UCSD-AML1 (cell line): ENCODE data around the gene NCEH1.

ENCODE experiments used
- DNase-seq: peaks from one replicate; lab custom pipeline; 2025; ENCODE audit not compliant: unreplicated experiment; lab: John Stamatoyannopoulos, UW

NCEH1 gene

DNA sequence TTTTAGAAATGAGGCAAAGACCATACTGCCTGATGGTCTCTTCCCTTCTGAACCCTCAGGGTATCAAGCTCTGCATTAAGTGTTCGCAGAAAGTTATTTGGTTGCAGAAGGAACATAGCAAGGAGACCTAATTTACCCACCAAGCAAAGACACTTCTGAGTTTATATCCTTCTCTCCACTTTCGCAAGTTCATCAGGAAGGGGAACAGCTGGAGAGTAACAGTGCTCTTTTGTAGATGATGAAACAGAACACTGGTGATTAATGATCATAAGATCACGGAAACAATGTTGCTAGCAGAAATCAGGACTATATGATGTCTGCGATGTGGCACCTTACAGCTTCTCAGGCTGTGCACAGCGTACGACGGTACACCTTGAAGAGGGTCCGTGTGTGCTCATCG is 62.1 kb downstream of the NCEH1 start:
- no peak for DNase-seq

DNA sequence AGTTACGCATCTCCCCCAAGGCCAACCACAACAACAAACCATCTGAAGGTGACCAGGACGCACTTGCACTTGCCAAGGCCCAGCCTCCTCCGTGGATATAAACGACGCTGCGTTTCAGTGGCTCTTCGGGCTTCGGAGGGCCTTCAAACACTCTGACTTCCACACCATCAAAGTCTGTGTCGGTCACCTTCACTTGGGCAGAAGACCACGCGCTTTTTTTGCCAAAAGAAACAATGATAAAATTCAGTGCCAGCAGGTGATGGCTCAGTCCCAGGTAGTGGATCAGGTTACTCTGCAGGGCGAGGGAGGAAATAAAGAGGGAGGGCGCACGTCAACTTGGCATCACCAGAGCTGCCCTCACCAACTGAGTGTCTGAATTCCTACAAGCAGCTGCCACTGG is 63.0 kb downstream of the NCEH1 start:
- DNase-seq, result no peak

DNA sequence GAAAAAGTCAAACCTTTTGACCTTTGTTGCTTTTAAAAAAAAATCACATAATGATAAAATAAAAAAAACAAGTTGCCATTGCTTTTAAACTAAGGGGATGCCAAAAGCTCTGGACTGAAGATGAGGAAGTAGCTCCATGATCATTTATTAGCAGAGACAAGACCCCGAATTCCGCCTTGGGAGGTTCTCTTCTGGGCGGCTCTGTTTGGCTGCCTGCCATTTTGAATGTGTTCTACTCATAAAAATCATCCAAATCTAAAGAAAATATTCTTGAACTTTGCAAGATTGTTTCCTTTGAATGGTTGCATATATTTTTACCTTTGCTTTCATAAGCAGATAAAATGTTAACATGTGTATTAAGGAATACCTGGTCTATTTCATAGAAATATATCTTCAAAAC is 63.8 kb downstream of the NCEH1 start:
- no peak for DNase-seq

DNA sequence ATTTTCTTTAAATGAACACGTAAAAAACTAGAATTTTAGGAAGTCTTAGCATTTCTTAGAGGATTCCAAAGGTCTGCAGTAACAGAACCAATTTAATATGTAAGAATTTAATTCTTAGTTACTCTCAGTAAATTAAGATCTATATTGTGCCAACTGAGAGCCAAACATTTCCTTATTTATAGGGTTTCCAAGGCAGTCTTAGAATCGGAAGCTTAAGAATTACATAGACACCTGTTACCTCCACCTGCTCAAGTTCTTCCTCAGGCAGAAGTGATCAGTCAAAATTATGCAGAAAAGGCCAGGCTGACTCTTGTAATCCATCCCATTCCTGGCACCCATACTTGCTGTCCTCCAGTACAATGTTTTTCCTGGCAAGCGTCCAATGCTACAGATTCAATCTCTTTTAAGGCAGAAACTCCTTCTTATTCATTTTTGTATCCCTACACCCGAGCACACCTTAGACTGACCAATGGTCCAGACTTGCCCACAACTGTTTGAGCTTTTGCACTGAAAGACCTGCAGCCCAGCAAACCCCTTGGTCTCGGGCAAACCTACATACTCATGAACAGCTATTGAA is 64.3 kb downstream of the NCEH1 start:
- no peak for DNase-seq

DNA sequence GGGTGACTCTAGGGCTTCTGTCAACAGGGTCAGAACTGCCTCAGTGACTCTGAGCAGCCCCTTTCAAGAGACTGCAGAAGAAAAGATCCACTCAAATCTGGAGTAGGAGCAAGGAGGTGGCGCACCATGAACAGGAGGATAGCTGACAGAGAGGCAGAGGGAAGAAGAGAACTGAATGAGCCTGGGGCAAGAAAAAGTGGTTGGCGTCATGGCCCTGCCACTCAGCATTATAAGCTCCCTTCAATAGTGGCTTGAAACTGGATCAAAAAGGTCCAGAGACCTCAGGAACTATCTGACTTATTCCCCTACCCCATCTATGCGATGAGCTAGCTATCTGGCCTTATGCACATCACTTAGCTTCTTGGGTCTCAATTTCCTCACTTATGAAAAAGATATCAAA is 66.6 kb downstream of the NCEH1 start:
- no peak for DNase-seq

DNA sequence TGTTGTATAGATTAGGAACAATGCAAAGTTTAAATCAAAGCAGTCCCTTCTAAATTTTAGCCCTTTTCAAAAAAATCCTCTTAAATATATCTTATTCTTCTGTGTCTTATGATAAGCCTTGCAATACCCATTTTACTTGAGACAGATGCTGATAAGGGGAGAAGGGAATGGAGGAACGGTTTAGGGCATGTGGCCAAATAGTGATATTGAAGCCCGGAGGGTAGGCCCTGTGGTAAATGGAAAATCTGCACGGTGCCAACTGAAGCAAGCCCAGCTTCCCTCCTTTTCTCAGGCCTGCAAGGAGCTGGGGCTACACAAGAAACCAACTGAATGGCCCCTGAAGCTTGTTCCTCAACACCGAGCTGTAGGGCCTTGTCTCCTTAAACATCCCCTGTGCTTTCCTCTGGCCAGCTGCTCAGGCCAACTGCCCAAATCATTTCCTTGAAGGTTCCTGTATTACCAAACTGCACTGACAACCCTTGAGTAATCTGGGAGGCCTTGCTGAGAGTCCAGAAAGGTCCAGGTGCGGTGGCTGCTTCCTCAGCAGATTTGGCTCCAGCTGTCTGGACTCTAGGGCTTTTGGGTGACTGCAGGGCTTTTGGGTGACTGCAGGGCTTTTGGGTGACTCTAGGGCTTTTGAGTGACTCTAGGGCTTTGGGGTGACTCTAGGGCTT is 67.2 kb downstream of the NCEH1 start:
- no peak for DNase-seq

DNA sequence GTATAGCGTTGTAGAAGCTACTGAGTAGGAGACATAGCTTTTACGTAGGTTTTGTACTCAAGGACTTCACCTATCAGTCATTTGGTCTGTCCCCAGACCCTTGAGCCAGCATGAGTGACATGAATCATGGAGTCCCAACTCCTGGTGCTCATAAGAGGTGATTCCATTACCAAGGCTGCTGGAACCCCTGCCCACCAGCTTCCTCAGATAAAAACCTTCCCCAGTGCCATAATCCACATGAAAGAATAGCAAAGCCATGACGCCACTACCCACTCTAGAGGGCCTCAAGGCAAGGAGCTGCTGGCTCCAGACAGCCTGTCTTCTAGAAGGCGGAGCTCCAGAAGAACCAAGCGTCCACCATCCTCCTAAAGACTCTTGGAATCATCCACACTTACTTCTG is 69.6 kb downstream of the NCEH1 start:
- DNase-seq, result no peak

DNA sequence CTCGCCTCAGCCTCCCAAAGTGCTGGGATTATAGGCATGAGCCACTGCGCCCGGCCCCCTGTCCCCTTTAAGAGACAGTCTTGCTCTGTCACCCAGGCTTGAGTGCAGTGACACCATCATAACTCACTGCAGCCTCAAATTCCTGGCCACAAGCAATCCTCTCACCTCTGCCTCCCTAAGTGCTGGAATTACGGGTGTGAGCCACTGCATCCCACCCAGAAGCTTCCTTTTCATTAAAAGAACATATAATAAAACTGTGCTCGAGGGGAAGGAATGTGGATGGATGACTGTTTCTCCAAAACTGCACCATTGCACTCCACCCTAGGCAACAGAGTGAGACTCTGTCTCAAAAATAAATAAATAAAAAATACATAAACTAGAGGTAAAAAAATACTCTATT is 70.1 kb downstream of the NCEH1 start:
- no peak for DNase-seq

DNA sequence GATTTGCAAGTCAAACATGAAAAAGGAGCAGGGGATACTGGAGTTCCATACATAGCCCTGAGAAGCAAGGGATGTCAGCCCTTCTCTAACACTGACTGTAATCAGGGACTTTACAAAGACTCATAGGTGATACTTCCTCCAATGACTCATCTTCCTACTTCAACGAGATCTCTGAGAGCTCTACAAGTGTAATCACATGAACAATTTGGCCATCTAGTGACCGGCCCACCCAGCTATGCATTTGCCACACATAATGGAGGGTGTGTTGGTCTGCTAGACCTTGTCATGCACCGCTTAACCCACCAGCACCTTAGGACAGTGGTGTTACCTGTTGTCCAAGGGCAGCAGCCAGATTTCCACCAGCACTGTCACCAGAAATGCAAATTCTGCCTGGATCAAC is 75.3 kb downstream of the NCEH1 start:
- no peak for DNase-seq

DNA sequence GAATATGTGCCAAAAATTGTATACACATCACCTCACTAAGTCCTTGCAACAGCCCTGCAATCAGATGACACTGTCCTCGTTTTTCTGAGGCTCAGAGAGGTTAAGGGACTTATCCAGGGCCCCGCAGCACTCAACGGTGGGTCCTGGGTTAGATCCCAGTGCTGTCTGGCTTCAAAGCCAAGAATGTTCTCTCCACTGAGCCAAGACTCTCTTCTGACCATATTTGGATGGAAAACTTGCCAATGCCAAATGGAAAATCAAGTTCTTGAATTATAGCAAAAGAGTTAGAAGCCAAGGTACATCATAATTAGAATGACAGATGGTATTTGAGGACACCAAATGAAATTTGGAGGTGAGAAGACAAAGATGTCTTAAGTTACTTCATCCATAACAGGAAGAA is 75.9 kb downstream of the NCEH1 start:
- DNase-seq, result no peak

DNA sequence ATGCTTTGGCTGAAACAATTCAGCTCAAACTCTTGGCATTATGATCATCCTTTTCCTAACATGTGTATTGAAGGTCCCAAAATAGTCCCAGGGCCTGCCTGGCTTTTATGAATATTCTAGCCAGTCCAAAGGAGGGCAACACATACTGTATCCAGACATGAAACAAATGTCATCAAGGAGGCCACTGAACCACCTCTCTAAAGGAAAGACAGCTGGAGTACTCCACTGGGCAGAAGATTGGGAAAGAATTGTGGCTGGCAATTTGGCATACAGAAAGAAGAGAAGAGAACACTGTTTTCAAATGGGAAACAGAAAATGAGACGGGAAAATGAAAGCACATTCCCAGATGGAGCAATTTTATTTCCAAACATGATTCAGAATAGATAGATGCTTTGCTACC is 80.6 kb downstream of the NCEH1 start:
- no peak for DNase-seq

DNA sequence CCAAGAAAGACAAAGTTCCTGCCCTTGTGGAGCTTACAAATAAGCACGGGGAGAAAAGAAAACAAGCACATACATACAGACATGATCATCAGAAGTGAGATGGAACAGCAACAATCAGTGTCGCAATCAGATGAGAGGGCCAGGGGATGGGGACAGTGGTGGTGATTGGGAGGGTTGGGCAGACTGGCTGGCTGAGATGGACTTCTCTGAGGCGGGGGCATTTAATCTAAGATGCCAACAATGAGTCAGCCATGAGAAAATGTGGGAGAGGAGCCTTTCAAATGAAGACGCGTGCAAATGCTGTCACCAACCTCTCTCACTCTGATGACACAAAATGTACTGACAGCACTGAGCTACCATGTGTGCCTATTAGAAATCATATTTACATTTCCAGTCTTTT is 81.4 kb downstream of the NCEH1 start:
- DNase-seq, result no peak

DNA sequence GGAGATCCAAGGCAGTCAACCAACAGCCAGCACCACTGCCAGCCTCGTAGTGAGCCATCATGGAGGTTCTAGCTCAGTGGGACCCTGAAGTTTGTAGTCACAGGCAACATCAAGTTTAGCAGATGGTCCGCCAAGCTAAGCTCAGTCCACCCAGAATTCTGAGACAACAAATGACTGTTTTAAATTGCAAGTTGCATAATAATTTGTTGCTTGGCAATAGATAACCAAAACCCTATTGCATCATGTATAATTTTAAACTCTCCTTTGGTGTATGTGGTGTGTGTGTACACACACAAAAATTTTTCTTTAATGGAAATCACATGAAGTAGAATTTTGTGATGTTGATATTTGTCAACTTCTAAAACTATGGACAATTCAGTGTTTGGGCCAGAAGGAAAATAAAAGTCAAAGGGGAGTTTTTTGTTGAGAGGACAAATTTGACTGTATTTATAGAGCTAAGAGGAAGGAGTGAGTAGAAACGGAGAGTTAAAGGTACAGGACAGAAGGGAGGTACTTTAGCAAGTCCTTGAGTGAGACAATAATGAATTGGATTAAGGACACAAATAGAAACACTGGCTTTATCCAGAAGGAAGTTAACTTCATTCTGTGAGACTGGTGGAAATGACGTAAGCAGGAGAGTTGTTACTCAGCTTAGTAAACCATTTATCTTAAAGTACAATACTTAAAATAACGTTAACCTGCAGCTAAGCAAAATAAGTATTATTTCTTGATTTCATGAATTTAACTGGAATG is 83.6 kb downstream of the NCEH1 start:
- DNase-seq, result no peak

DNA sequence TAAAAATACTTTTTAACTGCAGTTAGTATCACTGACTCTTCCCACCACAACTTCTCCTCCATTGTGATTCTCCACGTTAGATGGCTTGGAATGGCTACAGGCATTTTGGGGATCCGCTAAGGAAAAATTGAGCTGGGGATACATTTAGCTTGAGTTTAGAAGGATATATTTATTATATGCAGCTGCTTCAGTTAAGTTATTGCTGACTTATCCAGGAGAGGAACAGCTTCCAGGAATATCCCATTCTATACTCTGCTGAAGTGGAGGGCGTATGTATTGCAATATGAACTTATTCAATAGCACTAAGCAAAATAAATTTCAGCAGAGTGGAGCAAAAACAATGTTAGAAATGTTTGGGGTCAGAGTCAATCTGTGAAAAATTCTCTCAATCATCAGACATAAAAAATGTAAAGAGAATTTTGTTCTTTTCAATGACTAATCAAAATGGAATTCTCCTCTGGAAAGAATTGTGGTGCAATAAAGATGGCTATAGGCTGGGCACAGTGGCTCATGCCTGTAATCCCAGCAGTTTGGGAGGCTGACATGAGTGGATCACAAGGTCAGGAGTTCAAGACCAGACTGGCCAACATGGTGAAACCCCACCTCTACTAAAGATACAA is 84.7 kb downstream of the NCEH1 start:
- DNase-seq, result no peak

DNA sequence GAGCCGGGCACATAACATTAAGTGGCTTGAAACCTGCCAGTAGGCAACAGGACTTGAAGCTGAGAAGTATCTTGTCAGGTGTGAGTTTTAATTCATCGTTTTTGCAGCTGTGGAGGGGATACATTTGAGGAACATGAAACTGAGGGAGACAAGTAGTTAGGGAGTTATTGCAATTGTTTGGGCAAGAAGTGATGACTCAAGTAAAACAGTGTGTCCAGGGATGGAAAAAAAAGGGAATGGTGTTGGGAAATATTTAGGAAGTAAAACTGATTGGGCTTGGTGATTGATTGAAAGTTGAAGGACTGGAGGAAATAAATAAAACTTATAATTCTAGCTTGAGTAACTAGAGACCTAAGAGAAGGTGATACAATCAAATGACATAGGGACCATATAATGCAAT is 85.5 kb downstream of the NCEH1 start:
- DNase-seq, result no peak

DNA sequence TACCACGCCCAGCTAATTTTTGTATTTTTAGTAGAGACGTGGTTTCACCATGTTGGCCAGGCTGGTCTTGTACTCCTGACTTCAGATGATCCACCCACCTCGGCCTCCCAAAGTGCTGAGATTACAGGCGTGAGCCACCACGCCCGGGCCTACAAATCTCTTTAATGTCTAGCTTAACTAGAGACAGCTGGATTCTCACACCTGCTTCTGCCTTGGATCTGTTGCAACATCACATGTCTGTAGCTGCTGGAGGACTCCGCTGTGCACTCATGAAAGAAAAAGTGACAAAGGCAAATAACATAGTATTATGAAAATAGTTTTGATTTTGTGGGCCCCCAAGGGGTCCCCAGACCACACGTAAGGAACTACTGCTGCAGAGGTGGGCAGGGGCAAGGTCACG is 85.9 kb downstream of the NCEH1 start:
- no peak for DNase-seq

DNA sequence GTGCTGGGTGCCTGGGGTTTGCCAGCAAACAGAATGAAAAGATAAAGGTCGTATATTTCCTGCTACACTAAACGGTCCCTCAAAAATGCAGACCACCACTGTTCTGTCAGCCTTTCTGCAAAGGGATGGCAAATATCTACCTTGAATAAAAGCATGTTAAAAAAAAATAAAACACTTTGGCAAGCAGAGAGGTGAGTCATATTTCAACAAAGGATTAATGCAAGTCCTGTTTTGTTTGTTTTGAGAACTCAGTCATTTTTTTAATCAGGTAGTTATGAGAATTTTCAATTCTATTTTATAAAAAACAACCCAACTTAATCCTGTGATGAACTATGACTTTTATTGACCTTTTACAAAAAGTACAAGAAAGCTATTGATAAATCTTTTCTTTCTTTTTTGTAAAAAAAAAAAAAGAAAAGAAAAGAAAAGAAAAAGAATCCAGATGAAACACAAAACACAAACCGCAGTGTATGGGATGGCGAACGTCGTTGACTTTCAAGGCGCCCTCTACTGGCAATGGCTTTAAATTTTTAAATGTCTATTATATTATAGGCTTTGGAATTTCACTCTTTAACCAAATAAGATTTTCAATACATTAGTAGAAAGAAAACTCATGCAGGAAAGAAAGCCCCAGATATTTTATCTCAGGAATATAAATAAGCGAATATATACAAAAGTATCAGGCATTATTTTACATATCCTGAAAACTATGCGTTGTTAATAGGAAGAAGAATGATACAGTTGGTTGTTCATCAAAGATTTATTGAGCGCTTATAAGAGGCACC is 87.8 kb downstream of the NCEH1 start:
- DNase-seq, result no peak

DNA sequence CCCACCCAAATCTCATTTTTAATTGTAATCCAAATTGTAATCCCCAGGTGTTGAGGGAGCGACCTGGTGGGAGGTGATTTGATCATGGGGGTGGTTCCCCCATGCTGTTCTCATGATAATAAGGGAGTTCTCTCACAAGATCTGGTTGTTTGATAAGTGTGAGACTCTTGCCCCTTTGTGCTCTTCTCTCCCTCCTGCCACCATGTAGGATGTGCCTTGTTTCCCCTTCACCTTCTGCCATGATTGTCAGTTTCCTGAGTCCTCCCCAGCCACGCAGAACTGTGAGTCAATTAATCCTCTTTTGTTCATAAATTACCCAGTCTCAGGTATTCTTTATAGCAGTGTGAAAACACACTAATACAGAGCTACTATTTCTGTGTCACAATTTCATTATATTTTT is 88.7 kb downstream of the NCEH1 start:
- no peak for DNase-seq

DNA sequence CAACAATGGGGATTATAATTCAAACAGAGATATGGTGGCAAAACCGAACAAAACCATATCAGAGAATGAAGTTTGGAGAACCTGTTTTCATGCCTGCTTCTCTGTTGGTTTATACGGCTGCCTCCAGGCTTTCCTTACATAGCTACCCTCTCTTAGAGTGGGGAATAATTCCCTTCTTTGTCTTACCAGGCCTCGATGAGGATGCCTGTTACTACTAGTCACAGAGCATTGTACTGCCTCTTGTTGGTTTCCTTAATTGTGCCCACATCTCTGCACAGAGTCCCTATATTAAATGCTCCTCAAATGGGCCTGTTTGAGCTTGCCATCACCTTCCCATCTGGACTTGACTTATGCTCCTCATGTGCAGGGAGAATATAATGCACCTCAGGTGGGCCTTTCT is 92.9 kb downstream of the NCEH1 start:
- no peak for DNase-seq

DNA sequence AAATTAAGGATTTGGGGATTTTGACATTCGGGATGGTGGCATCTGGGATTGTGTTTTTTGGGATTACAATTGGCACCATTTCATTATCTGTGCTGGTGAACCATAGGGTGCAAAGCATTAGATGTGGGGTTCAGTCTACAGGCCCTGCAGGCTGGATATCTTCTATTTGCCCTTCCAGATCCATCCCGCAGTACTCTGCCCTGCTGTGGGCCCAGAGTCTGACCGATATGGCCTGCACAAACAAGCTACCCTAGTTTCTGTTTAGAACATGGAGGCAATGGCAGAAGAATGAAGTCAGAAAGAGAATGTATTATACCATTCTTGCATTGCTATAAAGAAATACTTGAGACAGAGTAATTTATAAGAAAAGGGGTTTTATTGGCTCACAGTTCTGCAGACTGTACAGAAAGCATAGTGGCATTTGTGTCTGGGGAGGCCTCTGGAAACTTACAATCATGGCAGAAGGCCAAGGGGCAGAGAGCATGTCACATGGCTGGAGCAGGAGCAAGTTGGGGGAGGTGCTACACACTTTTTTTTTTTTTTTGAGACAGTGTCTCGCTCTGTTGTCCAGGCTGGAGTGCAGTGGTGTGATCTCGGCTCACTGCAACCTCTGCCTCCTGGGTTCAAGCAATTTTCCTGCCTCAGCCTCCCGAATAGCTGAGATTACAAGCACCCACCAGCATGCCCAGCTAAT is 93.7 kb downstream of the NCEH1 start:
- DNase-seq, result no peak

DNA sequence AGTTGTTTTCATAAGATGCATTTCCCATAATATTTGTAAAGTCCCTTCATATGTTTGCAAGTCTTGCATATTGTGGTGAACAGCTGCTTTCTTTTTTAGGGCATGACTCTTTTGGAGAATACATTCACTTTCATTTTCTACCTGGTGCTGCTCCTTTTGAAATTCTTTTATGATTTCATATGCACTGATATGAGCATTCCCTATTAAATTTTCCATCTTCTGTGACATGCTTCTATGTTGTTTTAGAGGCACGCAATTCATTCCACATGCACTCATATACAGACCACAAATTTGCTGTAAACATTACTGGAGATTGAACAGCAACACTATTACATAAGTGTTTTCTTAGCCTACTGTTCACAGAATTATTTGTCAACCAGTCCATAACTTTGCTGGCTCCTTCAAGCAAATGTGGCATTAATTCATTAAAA is 94.8 kb downstream of the NCEH1 start:
- DNase-seq, result no peak
